GM19193 (cell line): ENCODE measurements around the gene GUF1.

Source experiments
- POLR2A ChIP-seq: IDR thresholded peaks from 4 replicates; pipeline ENCODE4 v1.6.1; 2011; ENCODE audit not compliant: insufficient read depth, insufficient read length; ENCODE audit errors: extremely low read depth

Gene GUF1

GRCh38 chr4:44670506-44671199 is 7.6 kb upstream of the GUF1 start:
- TF ChIP-seq POLR2A = no peak

- TF ChIP-seq POLR2A = no peak
Observed at GRCh38 chr4:44671636-44672035, 6.6 kb upstream of the GUF1 start.

- TF ChIP-seq POLR2A = no peak
Observed at GRCh38 chr4:44674471-44674870, 3.7 kb upstream of the GUF1 start.

- no peak for TF ChIP-seq POLR2A
Observed at GRCh38 chr4:44675366-44675765, 2.9 kb upstream of the GUF1 start.

GRCh38 chr4:44679060-44679459 is 840 bp downstream of the GUF1 start:
- TF ChIP-seq POLR2A = no peak

GRCh38 chr4:44684648-44685047 is 6.4 kb downstream of the GUF1 start:
- no peak for TF ChIP-seq POLR2A

- no peak for TF ChIP-seq POLR2A
Observed at GRCh38 chr4:44700427-44700826, 22.2 kb downstream of the GUF1 start.

GRCh38 chr4:44701037-44701436 is 22.8 kb downstream of the GUF1 start:
- no peak for TF ChIP-seq POLR2A

- no peak for TF ChIP-seq POLR2A
Observed at GRCh38 chr4:44704673-44705072, 26.5 kb downstream of the GUF1 start.

- no peak for TF ChIP-seq POLR2A
Observed at GRCh38 chr4:44713125-44713524, 34.9 kb downstream of the GUF1 start.

GRCh38 chr4:44716597-44716996 is 38.4 kb downstream of the GUF1 start:
- no peak for TF ChIP-seq POLR2A

GRCh38 chr4:44720371-44720770 is 42.2 kb downstream of the GUF1 start:
- no peak for TF ChIP-seq POLR2A

- no peak for TF ChIP-seq POLR2A
Observed at GRCh38 chr4:44722001-44722400, 43.8 kb downstream of the GUF1 start.

- no peak for TF ChIP-seq POLR2A
Observed at GRCh38 chr4:44725166-44725565, 46.9 kb downstream of the GUF1 start.

- TF ChIP-seq POLR2A = no peak
Observed at GRCh38 chr4:44725726-44726037, 47.5 kb downstream of the GUF1 start.

- TF ChIP-seq POLR2A = peak; percentile 86
Observed at GRCh38 chr4:44726038-44726871, 48.0 kb downstream of the GUF1 start, which contains the start of gene GNPDA2. TSS of gene GNPDA2 (minus strand) at chr4:44726556. CDS start at chr4:44722207, 4,349 bp downstream.
